HepG2 (cell line): ENCODE measurements around the gene VEGFB. TPM values are rescaled to one million over a fixed set of nuclear protein-coding genes. Genes with fewer than 3 reads are reported as not detected.

ENCODE experiments used
- AFF4 ChIP-seq: sonication (generic); formaldehyde crosslinking; IDR thresholded peaks from 2 replicates; pipeline ENCODE4 v1.4.0; 2020; ENCODE audit warnings: missing genetic modification reagents
- CEBPZ ChIP-seq: IDR thresholded peaks from 2 replicates; pipeline ENCODE4 v1.6.1; 2012; ENCODE audit warnings: low read length, improper control_type of control experiment
- DR1 ChIP-seq: sonication (generic); formaldehyde crosslinking; IDR thresholded peaks from 2 replicates; pipeline ENCODE4 v1.8.0; 2021; ENCODE audit warnings: mild to moderate bottlenecking, missing genetic modification reagents, inconsistent platforms
- HINFP ChIP-seq: sonication (generic); formaldehyde crosslinking; IDR thresholded peaks from 2 replicates; pipeline ENCODE4 v1.4.0; 2020; ENCODE audit warnings: low read depth, mild to moderate bottlenecking, missing genetic modification reagents
- KLF9 ChIP-seq: IDR thresholded peaks from 2 replicates; pipeline ENCODE4 v1.6.1; 2016; ENCODE audit warnings: low read depth
- MYPOP ChIP-seq: sonication (generic); formaldehyde crosslinking; IDR thresholded peaks from 2 replicates; pipeline ENCODE4 v1.8.1; 2023; ENCODE audit warnings: mild to moderate bottlenecking, moderate library complexity, missing genetic modification reagents
- NFYB ChIP-seq: sonication (generic); formaldehyde crosslinking; IDR thresholded peaks from 2 replicates; pipeline ENCODE4 v1.4.0; 2020; ENCODE audit warnings: missing genetic modification reagents
- RBFOX2 ChIP-seq: fragments of 200-400 bp; formaldehyde crosslinking; IDR thresholded peaks from 2 replicates; pipeline ENCODE4 v1.6.1; 2017; ENCODE audit warnings: low read depth, mild to moderate bottlenecking, low read length
- SSRP1 ChIP-seq: IDR thresholded peaks from 2 replicates; pipeline ENCODE4 v1.6.1; 2016; ENCODE audit warnings: control low read depth
- ZBTB4 ChIP-seq: sonication (generic); formaldehyde crosslinking; IDR thresholded peaks from 2 replicates; pipeline ENCODE4 v1.4.0; 2020; ENCODE audit warnings: missing genetic modification reagents, mild to moderate bottlenecking, borderline replicate concordance
- ZNF3 ChIP-seq: IDR thresholded peaks from 2 replicates; pipeline ENCODE4 v1.7.0; 2017; ENCODE audit warnings: inconsistent platforms
- ZNF335 ChIP-seq: sonication (generic); formaldehyde crosslinking; IDR thresholded peaks from 2 replicates; pipeline ENCODE4 v1.4.0; 2020; ENCODE audit warnings: missing genetic modification reagents
- ZNF761 ChIP-seq: sonication (generic); formaldehyde crosslinking; conservative IDR thresholded peaks from 2 replicates; pipeline ENCODE4 v1.4.0; 2020; ENCODE audit warnings: mild to moderate bottlenecking, missing genetic modification reagents
- polyA plus RNA-seq, 8 experiments: library from polyadenylated mRNA; depleted of rRNA in 3 of 8; stranded (reverse) in 7 of 8; unstranded in 1 of 8; fragments of >200 nt; fragmentation: Illumina TruSeq in 4 of 8; extraction: Trizol in 4 of 8; gene quantifications; 2 replicates each; pipeline versions ENCODE4 v1.2.1 to v1.2.3, GENCODE V29; 2011 to 2016; ENCODE audit warnings: low read depth in 4 of 8, missing spikeins in 1 of 8, mixed read lengths in 1 of 8; ENCODE audit not compliant: insufficient read depth in 1 of 8
- total RNA-seq, 5 experiments: library from RNA; depleted of rRNA; stranded (reverse); fragments of >200 nt; fragmentation: Illumina TruSeq; extraction: Trizol; gene quantifications; 2 replicates each; pipeline ENCODE4 v1.2.3, GENCODE V29; 2016; ENCODE audit warnings: low read depth in 1 of 5

VEGFB gene
- total and polyA plus RNA-seq, 2 of the 13 experiments (the other 11 are each of a cell fraction or from before 2014, with no cell fraction given), result 9.0 to 11.3 TPM

- TF ChIP-seq CEBPZ (no peak), DR1 (CRISPR knock-in tag) (no peak; the same call in 1 of the 2 replicates), KLF9 (CRISPR knock-in tag) (0 out of 2 replicates have a peak, but pooled peaks have one; percentile 81), ZNF335 (CRISPR knock-in tag) (peak; percentile 66; the same call in 1 of the 2 replicates), MYPOP (CRISPR knock-in tag) (peak; percentile 95), RBFOX2 (peak; percentile 88), NFYB (CRISPR knock-in tag) (peak; percentile 41; the same call in 1 of the 2 replicates), HINFP (CRISPR knock-in tag) (0 out of 2 replicates have a peak, but pooled peaks have one; percentile 41), AFF4 (CRISPR knock-in tag) (no peak), SSRP1 (CRISPR knock-in tag) (peak; percentile 85; the same call in 1 of the 2 replicates), ZBTB4 (0 out of 2 replicates have a peak, but pooled peaks have one; percentile 15), ZNF3 (no peak), ZNF761 (CRISPR knock-in tag) (no peak)
Observed at GRCh38 chr11:64246871-64247728, 12.7 kb downstream of the VEGFB start, which contains the start of gene PPP1R14B (continued).
